ENCODE measurements around the gene KCNIP4. TPM values are rescaled to one million over a fixed set of nuclear protein-coding genes. Genes with fewer than 3 reads are reported as not detected.

The KCNIP4 gene
- total RNA-seq, 1 donor from 2014 or later: not detected

DNA sequence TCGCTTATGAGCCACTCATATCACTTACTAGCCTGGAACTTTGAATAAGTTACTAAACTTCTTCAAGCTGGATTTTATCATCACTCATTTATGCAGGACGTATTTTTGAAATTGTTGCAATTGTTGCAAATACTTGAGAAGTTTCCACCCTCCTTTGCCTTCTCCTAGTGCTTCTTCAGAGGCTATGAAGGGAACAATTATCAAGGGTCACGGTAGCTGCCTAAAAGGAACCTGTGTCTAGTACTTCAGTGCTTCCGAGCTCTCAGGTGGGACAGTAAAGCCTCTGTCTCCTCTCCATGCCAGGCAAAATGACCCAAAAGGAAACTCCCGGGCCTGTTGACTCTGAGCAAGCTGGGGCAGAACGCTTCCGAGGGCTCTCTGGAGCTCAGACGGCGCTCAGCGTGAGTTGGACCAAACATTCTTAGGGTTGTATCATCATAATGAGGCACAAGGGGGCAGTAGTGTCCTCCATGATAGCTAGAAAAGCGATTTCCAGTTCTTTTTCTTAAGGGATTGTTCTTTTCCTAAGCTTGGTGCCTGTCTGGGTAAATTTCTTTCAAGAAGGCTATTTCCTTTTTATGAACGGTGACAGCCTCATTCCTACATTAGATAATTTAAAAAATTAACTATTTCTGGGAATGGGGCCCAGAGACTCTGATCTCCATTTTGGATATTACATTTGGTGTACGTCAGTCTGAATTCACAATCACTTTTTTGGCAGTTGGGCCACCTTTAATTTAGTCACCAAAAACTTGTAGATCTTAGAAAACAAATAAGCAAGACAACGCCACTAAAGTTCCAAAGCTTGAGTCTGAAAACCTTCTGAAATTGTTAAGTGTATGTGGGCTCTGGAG is 1175.2 kb downstream of the KCNIP4 start:
- Histone ChIP-seq H3K27me3 (ENCODE audit: low read depth) (no peaks in the 10 kb centered on the region), H3K4me1 (no peaks in the 10 kb centered on the region), H3K27ac (replicated peaks) (no peak overlapping the region), H3K9me3 (replicated peaks) (no peaks in the 10 kb centered on the region), H3K36me3 (no peaks in the 10 kb centered on the region), H3K4me3 (no peak overlapping the region)
- no peak for DNase-seq
- TF ChIP-seq, protein P1, sequence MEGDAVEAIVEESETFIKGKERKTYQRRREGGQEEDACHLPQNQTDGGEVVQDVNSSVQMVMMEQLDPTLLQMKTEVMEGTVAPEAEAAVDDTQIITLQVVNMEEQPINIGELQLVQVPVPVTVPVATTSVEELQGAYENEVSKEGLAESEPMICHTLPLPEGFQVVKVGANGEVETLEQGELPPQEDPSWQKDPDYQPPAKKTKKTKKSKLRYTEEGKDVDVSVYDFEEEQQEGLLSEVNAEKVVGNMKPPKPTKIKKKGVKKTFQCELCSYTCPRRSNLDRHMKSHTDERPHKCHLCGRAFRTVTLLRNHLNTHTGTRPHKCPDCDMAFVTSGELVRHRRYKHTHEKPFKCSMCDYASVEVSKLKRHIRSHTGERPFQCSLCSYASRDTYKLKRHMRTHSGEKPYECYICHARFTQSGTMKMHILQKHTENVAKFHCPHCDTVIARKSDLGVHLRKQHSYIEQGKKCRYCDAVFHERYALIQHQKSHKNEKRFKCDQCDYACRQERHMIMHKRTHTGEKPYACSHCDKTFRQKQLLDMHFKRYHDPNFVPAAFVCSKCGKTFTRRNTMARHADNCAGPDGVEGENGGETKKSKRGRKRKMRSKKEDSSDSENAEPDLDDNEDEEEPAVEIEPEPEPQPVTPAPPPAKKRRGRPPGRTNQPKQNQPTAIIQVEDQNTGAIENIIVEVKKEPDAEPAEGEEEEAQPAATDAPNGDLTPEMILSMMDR (IDR thresholded peaks at IDR 0.05; ENCODE audit: borderline replicate concordance): peak; percentile 68
- intact Hi-C loops (cut with micrococcal nuclease): no loop called here

DNA sequence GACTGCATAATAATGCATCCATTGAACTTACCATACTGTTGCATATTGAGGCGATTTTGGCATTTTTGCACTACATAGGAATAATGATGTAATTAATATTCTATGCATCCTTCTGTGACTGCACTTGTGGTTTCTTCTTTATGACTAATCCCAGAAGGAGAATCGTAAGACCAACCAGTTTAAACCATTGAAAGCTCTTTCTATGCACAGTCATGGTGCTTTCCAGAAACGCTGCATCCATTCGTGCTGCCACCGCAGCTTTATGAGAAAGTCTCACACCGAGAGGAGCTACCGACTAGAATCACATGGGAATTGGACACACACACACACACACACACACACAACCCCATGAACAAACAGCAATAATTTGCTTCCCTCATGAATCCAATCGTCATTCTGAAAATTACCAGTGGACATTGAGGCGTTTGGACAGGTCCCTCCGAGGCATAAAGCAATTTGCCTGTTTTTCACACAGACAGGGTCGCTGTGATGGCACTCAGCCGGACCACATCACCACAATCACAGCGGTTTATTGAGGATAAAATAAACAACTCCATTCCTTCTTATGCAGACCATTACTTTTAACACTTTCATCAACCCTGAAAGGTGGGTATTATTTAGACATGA is 1184.1 kb downstream of the KCNIP4 start:
- no peak overlapping the region for H3K27ac ChIP-seq (replicated peaks)
- H3K27me3 ChIP-seq (ENCODE audit: low read depth): no peaks in the 10 kb centered on the region
- TF ChIP-seq, protein P1 (IDR thresholded peaks at IDR 0.05; ENCODE audit: borderline replicate concordance): no peak
- no peaks in the 10 kb centered on the region for H3K9me3 ChIP-seq (replicated peaks)
- no peaks in the 10 kb centered on the region for H3K4me1 ChIP-seq
- no peak for DNase-seq
- no peak overlapping the region for H3K4me3 ChIP-seq
- intact Hi-C loops (cut with micrococcal nuclease): no loop called here
- no peaks in the 10 kb centered on the region for H3K36me3 ChIP-seq

DNA sequence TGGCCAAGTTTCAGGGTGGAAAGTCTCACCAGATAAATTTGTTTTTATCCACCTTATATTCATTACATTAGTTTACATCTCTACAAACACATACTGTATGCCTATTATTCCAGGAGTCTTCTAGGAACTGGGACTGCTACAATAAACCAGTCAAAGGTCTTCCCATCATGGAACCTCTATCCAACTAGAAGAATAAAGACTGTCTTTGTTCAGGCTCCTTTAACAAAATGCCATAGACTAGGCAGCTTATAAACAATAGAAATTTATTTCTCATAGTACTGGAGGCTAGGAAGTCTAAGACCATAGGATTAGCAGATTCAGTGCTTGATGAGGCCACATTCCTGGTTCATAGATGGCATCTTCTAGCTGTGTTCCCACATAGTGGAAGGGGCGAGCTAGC is 1186.7 kb downstream of the KCNIP4 start:
- TF ChIP-seq, protein P1 (IDR thresholded peaks at IDR 0.05; ENCODE audit: borderline replicate concordance): no peak
- Histone ChIP-seq H3K4me3 (no peak overlapping the region), H3K36me3 (no peaks in the 10 kb centered on the region), H3K9me3 (replicated peaks) (no peaks in the 10 kb centered on the region), H3K4me1 (no peaks in the 10 kb centered on the region), H3K27me3 (ENCODE audit: low read depth) (no peaks in the 10 kb centered on the region), H3K27ac (replicated peaks) (no peak overlapping the region)
- intact Hi-C loops (cut with micrococcal nuclease): no loop called here
- DNase-seq: no peak

DNA sequence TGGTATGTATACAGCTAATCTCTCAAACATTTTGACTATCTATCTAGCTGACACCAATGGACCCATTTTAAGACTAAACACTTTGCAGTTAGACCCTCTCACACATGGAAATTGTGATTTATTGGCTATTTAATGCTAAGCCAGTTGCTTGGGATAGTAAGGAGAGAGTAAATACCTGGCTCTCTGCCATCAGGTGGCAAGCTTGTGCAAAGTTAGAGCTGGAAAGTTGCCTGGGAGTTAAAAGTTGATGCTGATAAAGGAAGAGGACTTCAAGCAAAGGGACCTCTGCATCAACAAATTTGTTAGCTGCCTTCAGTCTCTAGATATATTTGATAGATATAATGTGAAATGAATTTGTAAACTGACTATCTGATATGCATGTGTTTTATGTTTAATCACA is 1187.2 kb downstream of the KCNIP4 start:
- H3K27ac ChIP-seq (replicated peaks): no peak overlapping the region
- TF ChIP-seq, protein P1 (IDR thresholded peaks at IDR 0.05; ENCODE audit: borderline replicate concordance): no peak
- no peaks in the 10 kb centered on the region for H3K4me1 ChIP-seq
- no peaks in the 10 kb centered on the region for H3K36me3 ChIP-seq
- DNase-seq: no peak
- H3K27me3 ChIP-seq (ENCODE audit: low read depth): no peaks in the 10 kb centered on the region
- intact Hi-C loops (cut with micrococcal nuclease): no loop called here
- no peak overlapping the region for H3K4me3 ChIP-seq
- no peaks in the 10 kb centered on the region for H3K9me3 ChIP-seq (replicated peaks)

DNA sequence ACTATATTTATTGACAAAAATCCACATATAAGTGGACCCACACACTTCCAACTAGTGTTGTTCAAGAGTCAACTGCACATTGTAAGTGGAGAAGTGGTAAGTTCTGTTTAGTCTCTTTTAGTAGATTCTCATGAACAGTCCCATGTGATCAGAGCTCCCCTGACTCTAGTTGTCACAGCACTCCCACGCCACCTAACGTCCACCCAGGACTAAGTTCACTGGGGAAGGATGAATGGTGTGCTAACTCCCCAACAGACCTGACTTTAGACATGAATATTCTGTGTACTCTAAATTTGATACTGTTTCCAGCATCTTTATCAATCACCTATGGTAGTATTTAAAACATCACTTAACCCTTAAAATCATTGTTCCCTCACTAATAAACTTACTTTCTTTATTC is 1188.5 kb downstream of the KCNIP4 start:
- H3K4me1 ChIP-seq: no peaks in the 10 kb centered on the region
- TF ChIP-seq, protein P1 (IDR thresholded peaks at IDR 0.05; ENCODE audit: borderline replicate concordance): no peak
- no peak overlapping the region for H3K4me3 ChIP-seq
- intact Hi-C loops (cut with micrococcal nuclease): no loop called here
- DNase-seq: no peak
- H3K27me3 ChIP-seq (ENCODE audit: low read depth): no peaks in the 10 kb centered on the region
- H3K9me3 ChIP-seq (replicated peaks): no peaks in the 10 kb centered on the region
- H3K36me3 ChIP-seq: no peaks in the 10 kb centered on the region
- H3K27ac ChIP-seq (replicated peaks): no peak overlapping the region

All from left ventricle myocardium inferior (tissue), 1 donor.